Mesendoderm (in vitro differentiated cells): Measurements from ENCODE around the gene SEPTIN11.
A peak's percentile ranks its signal among the peaks of the same experiment; 100 is the strongest.

Experiments used
- DNase-seq: peaks from one replicate; pipeline ENCODE4 v3.0.0; 2013
- H2AK5ac ChIP-seq: 2 replicates; pipeline ENCODE4 v1.6.1; 2013; ENCODE audit warnings: low read length, inconsistent platforms
- H2BK120ac ChIP-seq: 2 replicates; pipeline ENCODE4 v1.6.1; 2013; ENCODE audit warnings: low read depth, mild to moderate bottlenecking, low read length, moderate library complexity, mixed read lengths
- H2BK15ac ChIP-seq: replicated peaks from 2 replicates; pipeline ENCODE4 v1.6.1; 2013; ENCODE audit warnings: low read depth, mild to moderate bottlenecking, moderate library complexity
- H2BK5ac ChIP-seq: 2 replicates; pipeline ENCODE4 v1.6.1; 2013; ENCODE audit warnings: low read length, inconsistent platforms
- H3K18ac ChIP-seq: 2 replicates; pipeline ENCODE4 v1.6.1; 2013; ENCODE audit warnings: mild to moderate bottlenecking, low read length, mixed read lengths
- H3K23ac ChIP-seq: one replicate; pipeline ENCODE4 v1.6.1; 2013; ENCODE audit warnings: low read length
- H3K27ac ChIP-seq: 2 replicates; pipeline ENCODE4 v1.5.1; 2013; ENCODE audit warnings: low read depth, mild to moderate bottlenecking, inconsistent platforms, low read length, moderate library complexity
- H3K27me3 ChIP-seq: 2 replicates; pipeline ENCODE4 v1.6.1; 2013; ENCODE audit warnings: low read length, control low read depth, mild to moderate bottlenecking, inconsistent platforms; ENCODE audit not compliant: insufficient read depth, poor library complexity
- H3K36me3 ChIP-seq: 2 replicates; pipeline ENCODE4 v1.6.1; 2013; ENCODE audit warnings: low read length, inconsistent platforms; ENCODE audit not compliant: control insufficient read depth, insufficient read depth
- H3K4ac ChIP-seq: one replicate; pipeline ENCODE4 v1.6.1; 2013; ENCODE audit warnings: low read depth, mild to moderate bottlenecking, low read length, moderate library complexity
- H3K4me1 ChIP-seq: 2 replicates; pipeline ENCODE4 v1.6.1; 2013; ENCODE audit warnings: low read depth, low read length, inconsistent platforms; ENCODE audit not compliant: control insufficient read depth
- H3K4me2 ChIP-seq: 2 replicates; pipeline ENCODE4 v1.6.1; 2013; ENCODE audit warnings: low read length
- H3K4me3 ChIP-seq: 2 replicates; pipeline ENCODE4 v1.5.1; 2013; ENCODE audit warnings: mild to moderate bottlenecking, low read length
- H3K56ac ChIP-seq: one replicate; pipeline ENCODE4 v1.6.1; 2013; ENCODE audit warnings: low read length
- H3K79me1 ChIP-seq: 2 replicates; pipeline ENCODE4 v1.6.1; 2013; ENCODE audit warnings: low read length, inconsistent platforms
- H3K79me2 ChIP-seq: 2 replicates; pipeline ENCODE4 v1.6.1; 2013; ENCODE audit warnings: mild to moderate bottlenecking, low read length; ENCODE audit not compliant: control insufficient read depth, insufficient read depth
- H3K9ac ChIP-seq: 2 replicates; pipeline ENCODE4 v1.6.1; 2013; ENCODE audit warnings: low read length, inconsistent platforms
- H4K5ac ChIP-seq: one replicate; pipeline ENCODE4 v1.6.1; 2013; ENCODE audit warnings: low read length
- H4K8ac ChIP-seq: one replicate; pipeline ENCODE4 v1.6.1; 2013; ENCODE audit warnings: low read depth, mild to moderate bottlenecking, control low read depth, low read length, moderate library complexity
- WGBS: extraction: QIAGEN DNeasy Blood & Tissue Kit; methylation state at CpG from one replicate; pipeline ENCODE4 v1.1.7; 2013; ENCODE audit warnings: low lambda C conversion rate, missing lambda C conversion rate; ENCODE audit not compliant: insufficient coverage; ENCODE audit errors: extremely low coverage; 5-methylcytosine and 5-hydroxymethylcytosine counted together

The SEPTIN11 gene

DNA sequence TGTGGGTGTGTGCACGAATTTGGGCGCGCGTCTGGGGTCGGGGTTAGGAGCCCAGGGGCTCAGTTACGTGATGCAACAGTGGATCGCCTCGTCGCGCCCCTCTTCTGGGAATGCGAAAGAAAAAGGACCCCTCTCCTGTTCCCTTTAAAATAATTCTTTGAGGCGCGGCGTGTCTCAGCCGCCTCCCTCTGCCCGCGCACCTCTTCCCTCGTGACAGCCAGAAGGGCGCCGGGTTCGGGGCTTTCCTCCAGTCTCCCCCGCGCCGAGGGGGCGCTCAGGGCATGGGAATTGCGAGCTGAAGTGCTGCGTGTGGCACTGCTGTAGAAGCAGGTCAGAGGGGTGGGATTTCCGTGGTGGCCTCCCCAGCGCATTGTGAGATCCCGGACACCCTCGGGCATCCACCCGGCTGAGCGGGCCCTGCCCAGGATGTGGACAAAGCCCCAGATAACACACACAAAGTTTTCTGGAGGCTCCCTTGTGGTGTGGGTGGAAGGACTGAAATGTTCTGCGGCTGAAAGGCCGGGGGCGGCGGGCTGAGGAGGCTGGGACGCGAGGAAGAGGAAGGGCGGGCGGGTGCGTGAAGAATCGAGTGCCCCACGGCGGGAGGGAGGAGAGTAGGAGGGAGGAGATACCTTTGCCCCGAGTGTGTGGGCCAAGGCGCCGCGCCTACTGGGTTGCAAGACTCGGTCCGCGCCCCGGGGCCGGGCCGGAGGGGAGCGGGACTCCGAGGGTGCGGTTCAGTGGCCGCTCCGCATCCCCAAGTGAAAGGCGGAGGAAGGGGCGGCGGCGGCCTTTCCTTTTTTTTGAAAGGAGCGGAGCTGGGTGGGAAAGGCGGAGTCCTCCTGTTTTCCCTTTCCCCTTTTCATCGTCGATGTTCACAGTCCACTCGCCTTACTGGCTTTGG is 752 bp downstream of the SEPTIN11 start:
- H3K23ac ChIP-seq = peak overlapping the region; percentile 51
- no peaks in the 10 kb centered on the region for H3K36me3 ChIP-seq
- peak overlapping the region; percentile 31 for H2BK5ac ChIP-seq
- H3K18ac ChIP-seq = peak overlapping the region; percentile 72
- peak overlapping the region; percentile 88 for H3K4me3 ChIP-seq
- peak overlapping the region; percentile 97 for H3K56ac ChIP-seq
- H3K9ac ChIP-seq = peak overlapping the region; percentile 95
- peak overlapping the region; percentile 61 for H3K4ac ChIP-seq
- WGBS = no CpG with 5 or more reads among the region's 69 CpGs
- H4K5ac ChIP-seq = no peak overlapping the region
- peaks cover 11% of the 10 kb centered on the region for H3K4me1 ChIP-seq
- peaks cover 62% of the 10 kb centered on the region for H3K79me2 ChIP-seq
- H3K4me2 ChIP-seq = peak overlapping the region; percentile 58
- peaks cover 21% of the 10 kb centered on the region for H3K79me1 ChIP-seq
- H3K27ac ChIP-seq = peak overlapping the region; percentile 99
- no peak overlapping the region for H2AK5ac ChIP-seq
- H2BK15ac ChIP-seq = no peak overlapping the region
- peak overlapping the region; percentile 16 for H2BK120ac ChIP-seq
- H3K27me3 ChIP-seq = no peaks in the 10 kb centered on the region
- peak; percentile 73 for DNase-seq
- no peak overlapping the region for H4K8ac ChIP-seq

DNA sequence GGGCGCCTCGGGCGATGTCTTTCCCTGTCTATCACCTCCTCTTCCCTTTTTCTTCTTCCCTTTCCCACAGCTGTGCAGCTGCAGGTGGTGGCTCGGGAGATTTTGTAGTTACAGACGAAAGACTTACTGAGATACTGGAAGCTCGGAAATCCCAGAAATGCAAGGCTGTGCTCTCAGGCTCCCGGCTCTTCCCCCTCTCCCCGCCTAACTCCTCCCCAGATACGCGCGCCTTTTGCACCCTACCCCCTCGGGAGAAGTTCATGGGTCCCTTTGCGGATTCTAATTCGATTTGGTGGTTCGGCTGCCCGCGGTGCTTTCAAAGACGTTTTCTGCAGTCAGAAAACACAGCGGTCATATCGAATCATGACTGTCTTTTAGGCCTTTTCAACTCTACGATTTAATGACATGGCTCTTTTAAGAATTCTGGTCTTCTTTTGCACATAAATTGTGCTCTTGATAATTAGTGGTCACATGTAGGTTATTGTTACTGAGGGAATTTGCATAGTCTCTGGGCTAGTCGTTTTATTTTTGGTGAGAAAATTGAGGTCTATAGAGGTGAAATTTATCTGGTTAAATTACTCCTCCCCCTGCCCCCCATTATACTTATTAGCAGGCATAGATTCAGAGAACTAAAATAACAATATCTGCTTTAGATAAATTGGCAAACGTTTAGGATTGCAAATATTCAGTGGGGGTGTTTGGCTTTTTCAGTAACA is 1.6 kb downstream of the SEPTIN11 start:
- Histone ChIP-seq H3K4me1 (peaks cover 11% of the 10 kb centered on the region), H3K79me2 (peaks cover 65% of the 10 kb centered on the region), H2AK5ac (no peak overlapping the region), H3K4ac (no peak overlapping the region), H3K56ac (peak overlapping the region; percentile 97), H3K18ac (peak overlapping the region; percentile 72), H3K36me3 (no peaks in the 10 kb centered on the region), H3K27me3 (no peaks in the 10 kb centered on the region), H3K4me2 (peak overlapping the region; percentile 58), H3K27ac (peak overlapping the region; percentile 99), H3K4me3 (peak overlapping the region; percentile 88), H2BK120ac (no peak overlapping the region), H2BK5ac (no peak overlapping the region), H3K9ac (peak overlapping the region; percentile 95), H4K8ac (no peak overlapping the region), H3K23ac (no peak overlapping the region), H2BK15ac (no peak overlapping the region), H4K5ac (no peak overlapping the region), H3K79me1 (peaks cover 24% of the 10 kb centered on the region)
- DNase-seq = no peak
- no CpG with 5 or more reads among the region's 23 CpGs for WGBS

DNA sequence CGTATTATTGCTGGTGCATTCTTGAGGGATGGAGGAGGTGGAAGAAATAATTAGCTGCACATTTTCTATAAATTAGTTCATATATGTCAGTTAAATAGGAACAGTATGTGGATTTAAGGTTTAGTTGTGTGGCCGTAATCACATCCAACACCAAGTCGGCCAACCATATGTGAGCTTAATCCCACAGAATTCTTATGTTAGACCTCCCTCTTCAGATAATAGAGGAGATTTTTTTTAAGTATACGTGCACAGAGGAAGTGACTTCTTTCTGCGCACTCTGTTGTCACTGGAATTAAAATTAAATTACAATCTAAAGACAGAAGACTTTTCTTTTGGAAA is 2.1 kb downstream of the SEPTIN11 start:
- Histone ChIP-seq H2BK5ac (no peak overlapping the region), H3K27ac (no peak overlapping the region), H4K5ac (no peak overlapping the region), H2BK120ac (no peak overlapping the region), H3K4me2 (peak overlapping the region; percentile 58), H3K4ac (no peak overlapping the region), H3K23ac (no peak overlapping the region), H4K8ac (no peak overlapping the region), H3K36me3 (no peaks in the 10 kb centered on the region), H2BK15ac (no peak overlapping the region), H3K18ac (no peak overlapping the region), H3K4me1 (peaks cover 11% of the 10 kb centered on the region), H3K9ac (peak overlapping the region; percentile 95), H3K79me2 (peaks cover 70% of the 10 kb centered on the region), H3K4me3 (no peak overlapping the region), H3K27me3 (no peaks in the 10 kb centered on the region), H3K56ac (no peak overlapping the region), H3K79me1 (peaks cover 27% of the 10 kb centered on the region), H2AK5ac (no peak overlapping the region)
- no peak for DNase-seq
- WGBS = no CpG with 5 or more reads among the region's 5 CpGs

GRCh38 chr4:76952071-76952470 is 2.5 kb downstream of the SEPTIN11 start:
- Histone ChIP-seq H3K18ac (no peak overlapping the region), H4K5ac (no peak overlapping the region), H3K4me2 (no peak overlapping the region), H3K4me1 (peaks cover 8% of the 10 kb centered on the region), H3K4ac (no peak overlapping the region), H3K27ac (no peak overlapping the region), H4K8ac (no peak overlapping the region), H3K79me1 (peaks cover 27% of the 10 kb centered on the region), H3K79me2 (peaks cover 70% of the 10 kb centered on the region), H3K56ac (no peak overlapping the region), H2BK15ac (no peak overlapping the region), H3K9ac (no peak overlapping the region), H2BK5ac (no peak overlapping the region), H3K23ac (no peak overlapping the region), H2AK5ac (no peak overlapping the region), H3K36me3 (no peaks in the 10 kb centered on the region), H3K4me3 (no peak overlapping the region), H3K27me3 (no peaks in the 10 kb centered on the region), H2BK120ac (no peak overlapping the region)
- no CpG with 5 or more reads among the region's 4 CpGs for WGBS
- no peak for DNase-seq

GRCh38 chr4:76952656-76953582 is 3.4 kb downstream of the SEPTIN11 start:
- no peak overlapping the region for H2BK120ac ChIP-seq
- peaks cover 30% of the 10 kb centered on the region for H3K79me1 ChIP-seq
- no CpG with 5 or more reads among the region's 4 CpGs for WGBS
- H3K36me3 ChIP-seq = no peaks in the 10 kb centered on the region
- H3K4me3 ChIP-seq = no peak overlapping the region
- peaks cover 74% of the 10 kb centered on the region for H3K79me2 ChIP-seq
- H2BK15ac ChIP-seq = no peak overlapping the region
- H2AK5ac ChIP-seq = no peak overlapping the region
- no peak overlapping the region for H3K56ac ChIP-seq
- no peak overlapping the region for H2BK5ac ChIP-seq
- no peak overlapping the region for H3K9ac ChIP-seq
- H3K4ac ChIP-seq = no peak overlapping the region
- no peak overlapping the region for H3K23ac ChIP-seq
- no peak overlapping the region for H3K4me2 ChIP-seq
- peaks cover 8% of the 10 kb centered on the region for H3K4me1 ChIP-seq
- no peak overlapping the region for H3K18ac ChIP-seq
- no peak for DNase-seq
- H4K8ac ChIP-seq = no peak overlapping the region
- no peaks in the 10 kb centered on the region for H3K27me3 ChIP-seq
- H3K27ac ChIP-seq = no peak overlapping the region
- H4K5ac ChIP-seq = no peak overlapping the region
